H7 (cell line): Measurements from ENCODE around the gene STON1. TPM values are rescaled to one million over a fixed set of nuclear protein-coding genes. Genes with fewer than 3 reads are reported as not detected.

ENCODE experiments used
- DNase-seq: peaks from one replicate; pipeline ENCODE4 v3.0.0; 2012
- H3K27me3 ChIP-seq: 2 replicates; pipeline ENCODE4 v1.6.0; 2011; ENCODE audit warnings: mild to moderate bottlenecking, low read length; ENCODE audit not compliant: control insufficient read depth, insufficient read depth
- H3K36me3 ChIP-seq: replicated peaks from 2 replicates; pipeline ENCODE4 v1.5.1; 2011; ENCODE audit warnings: low read length; ENCODE audit not compliant: control insufficient read depth, insufficient read depth
- H3K4me3 ChIP-seq: 2 replicates; pipeline ENCODE4 v1.5.1; 2011; ENCODE audit warnings: low read depth, mild to moderate bottlenecking, control low read depth, low read length, moderate library complexity; ENCODE audit not compliant: insufficient read depth
- total RNA-seq: library from RNA; depleted of rRNA; stranded (reverse); fragments of >200 nt; shearing (Covaris generic); gene quantifications from 2 replicates; pipeline ENCODE4 v1.2.3, GENCODE V29; 2014; rRNA removed

STON1 gene
- total RNA-seq, result 5.1 and 9.0 TPM in 2 replicates

- peak within 1 kb of the TSS; percentile 73 for H3K4me3 ChIP-seq
- peak; percentile 92 for DNase-seq
- no peaks in the 10 kb centered on the region for H3K36me3 ChIP-seq
Measured at GRCh38 chr2:48530033-48530811, at the start of gene STON1. STON1 (plus strand) TSS chr2:48530154; CDS start chr2:48580634, 50,480 bp downstream.

GRCh38 chr2:48480526-48480925 is 49.4 kb upstream of the STON1 start:
- Histone ChIP-seq H3K27me3 (no peaks in the 10 kb centered on the region), H3K4me3 (no peak overlapping the region), H3K36me3 (peaks cover 5% of the 10 kb centered on the region)
- no peak for DNase-seq

More at GRCh38 chr2:48530033-48530811, at the start of gene STON1:
- no peaks in the 10 kb centered on the region for H3K27me3 ChIP-seq

GRCh38 chr2:48482313-48482712 is 47.6 kb upstream of the STON1 start:
- Histone ChIP-seq H3K4me3 (no peak overlapping the region), H3K27me3 (no peaks in the 10 kb centered on the region), H3K36me3 (peaks cover 5% of the 10 kb centered on the region)
- no peak for DNase-seq

- peaks cover 5% of the 10 kb centered on the region for H3K36me3 ChIP-seq
- DNase-seq, result no peak
- H3K27me3 ChIP-seq, result no peaks in the 10 kb centered on the region
- H3K4me3 ChIP-seq, result no peak overlapping the region
Measured at GRCh38 chr2:48482769-48483168, 47.2 kb upstream of the STON1 start.

GRCh38 chr2:48483506-48483905 is 46.4 kb upstream of the STON1 start:
- Histone ChIP-seq H3K4me3 (no peak overlapping the region), H3K27me3 (no peaks in the 10 kb centered on the region), H3K36me3 (peaks cover 3% of the 10 kb centered on the region)
- no peak for DNase-seq

- Histone ChIP-seq H3K27me3 (no peaks in the 10 kb centered on the region), H3K36me3 (peaks cover 3% of the 10 kb centered on the region), H3K4me3 (no peak overlapping the region)
- DNase-seq, result no peak
Measured at GRCh38 chr2:48483916-48484315, 46.0 kb upstream of the STON1 start.

GRCh38 chr2:48488545-48488944 is 41.4 kb upstream of the STON1 start:
- peaks cover 1% of the 10 kb centered on the region for H3K36me3 ChIP-seq
- H3K4me3 ChIP-seq, result no peak overlapping the region
- no peaks in the 10 kb centered on the region for H3K27me3 ChIP-seq
- DNase-seq, result no peak

GRCh38 chr2:48496849-48497248 is 33.1 kb upstream of the STON1 start:
- H3K27me3 ChIP-seq, result no peaks in the 10 kb centered on the region
- DNase-seq, result no peak
- peaks cover 4% of the 10 kb centered on the region for H3K36me3 ChIP-seq
- no peak overlapping the region for H3K4me3 ChIP-seq

- no peak overlapping the region for H3K4me3 ChIP-seq
- H3K36me3 ChIP-seq, result no peaks in the 10 kb centered on the region; the same call in none of the 2 replicates
- no peak for DNase-seq
- H3K27me3 ChIP-seq, result no peaks in the 10 kb centered on the region
Measured at GRCh38 chr2:48504647-48505327, 25.2 kb upstream of the STON1 start.

GRCh38 chr2:48507111-48507510 is 22.8 kb upstream of the STON1 start:
- Histone ChIP-seq H3K27me3 (no peaks in the 10 kb centered on the region), H3K36me3 (no peaks in the 10 kb centered on the region; the same call in 1 of the 2 replicates), H3K4me3 (no peak overlapping the region)
- no peak for DNase-seq

GRCh38 chr2:48508461-48509124 is 21.4 kb upstream of the STON1 start:
- no peak overlapping the region for H3K4me3 ChIP-seq
- peak; percentile 61 for DNase-seq

GRCh38 chr2:48510329-48510728 is 19.6 kb upstream of the STON1 start:
- DNase-seq, result no peak
- Histone ChIP-seq H3K4me3 (no peak overlapping the region), H3K27me3 (no peaks in the 10 kb centered on the region), H3K36me3 (no peaks in the 10 kb centered on the region; the same call in 1 of the 2 replicates)

More at GRCh38 chr2:48508461-48509124, 21.4 kb upstream of the STON1 start:
- Histone ChIP-seq H3K36me3 (no peaks in the 10 kb centered on the region), H3K27me3 (no peaks in the 10 kb centered on the region)

- H3K36me3 ChIP-seq, result peaks cover 3% of the 10 kb centered on the region
- H3K4me3 ChIP-seq, result no peak overlapping the region
- no peaks in the 10 kb centered on the region for H3K27me3 ChIP-seq
- DNase-seq, result no peak
Measured at GRCh38 chr2:48511849-48512470, 18.0 kb upstream of the STON1 start.

- no peak for DNase-seq
- H3K27me3 ChIP-seq, result no peaks in the 10 kb centered on the region
- no peak overlapping the region for H3K4me3 ChIP-seq
- H3K36me3 ChIP-seq, result peaks cover 6% of the 10 kb centered on the region
Measured at GRCh38 chr2:48512571-48512970, 17.4 kb upstream of the STON1 start.
